Measurements from ENCODE around the gene FUCA1.

- TF ChIP-seq CTCF (IDR thresholded peaks at IDR 0.05; ENCODE audit: insufficient read depth, low read length), result no peak
- no peak for TF ChIP-seq REST (IDR thresholded peaks at IDR 0.05; ENCODE audit: insufficient replicate concordance, low read depth)
- no peak for TF ChIP-seq GABPA (IDR thresholded peaks at IDR 0.05; ENCODE audit: low read depth)
Observed at GRCh38 chr1:23796466-23797271, 71.4 kb downstream of the FUCA1 start.
